Natural killer cell treated with Interleukin-12 subunit alpha and Interleukin-12 subunit beta and Interleukin-15 and Interleukin-18, amount 100 ng/mL, for 72 hours (primary cell): ENCODE measurements around the gene UBR2. TPM values are rescaled to one million over a fixed set of nuclear protein-coding genes. Genes with fewer than 3 reads are reported as not detected.

Experiments
- total RNA-seq, 2 donors: library from RNA; stranded (reverse); gene quantifications; one replicate each; pipeline ENCODE4 v1.2.3, GENCODE V29; 2022

Gene UBR2
- total RNA-seq, 2 donors from 2014 or later: 31.9 to 34.2 TPM

Other genes with a start within 250 kb of the UBR2 start
- gene TRERF1, start 112.1 kb upstream of the UBR2 start, total RNA-seq: 10 to 100 TPM; 33.2 to 35.3 TPM
- under 1 TPM in 1 of 2 donors, not detected in 1; 0.10 TPM for gene PRPH2, start 158.6 kb downstream of the UBR2 start, total RNA-seq
- gene TBCC, start 182.1 kb downstream of the UBR2 start, total RNA-seq: 10 to 100 TPM; 28.8 to 32.6 TPM
- 10 to 100 TPM; 13.5 to 13.9 TPM for gene BICRAL, start 218.0 kb downstream of the UBR2 start, total RNA-seq